Measurements from ENCODE around the gene MAL.

MAL gene

DNA sequence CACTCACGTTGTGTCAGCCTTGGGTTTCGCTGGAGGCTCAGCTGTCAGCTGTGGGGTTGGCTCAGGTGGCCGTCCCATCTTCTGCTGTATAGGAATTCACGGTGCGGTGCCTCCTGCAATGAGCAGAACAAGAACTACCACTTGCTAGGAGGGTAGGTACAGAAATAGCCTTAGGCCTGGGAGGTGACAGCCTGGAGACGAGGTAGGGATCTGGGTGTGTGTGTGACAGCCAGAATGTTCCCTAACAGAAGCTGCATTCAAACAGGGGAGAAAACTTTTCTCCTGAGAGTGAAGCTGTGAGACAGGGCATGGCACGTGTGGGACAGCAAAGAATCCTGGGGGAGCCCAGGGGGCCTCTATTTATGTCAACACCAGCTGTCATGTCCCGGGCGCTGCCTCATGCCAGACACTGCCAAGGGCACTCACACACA lies 8.4 kb upstream of the MAL start:
- no peak for TF ChIP-seq ZFX (IDR thresholded peaks at IDR 0.05)
- TF ChIP-seq, protein P1, sequence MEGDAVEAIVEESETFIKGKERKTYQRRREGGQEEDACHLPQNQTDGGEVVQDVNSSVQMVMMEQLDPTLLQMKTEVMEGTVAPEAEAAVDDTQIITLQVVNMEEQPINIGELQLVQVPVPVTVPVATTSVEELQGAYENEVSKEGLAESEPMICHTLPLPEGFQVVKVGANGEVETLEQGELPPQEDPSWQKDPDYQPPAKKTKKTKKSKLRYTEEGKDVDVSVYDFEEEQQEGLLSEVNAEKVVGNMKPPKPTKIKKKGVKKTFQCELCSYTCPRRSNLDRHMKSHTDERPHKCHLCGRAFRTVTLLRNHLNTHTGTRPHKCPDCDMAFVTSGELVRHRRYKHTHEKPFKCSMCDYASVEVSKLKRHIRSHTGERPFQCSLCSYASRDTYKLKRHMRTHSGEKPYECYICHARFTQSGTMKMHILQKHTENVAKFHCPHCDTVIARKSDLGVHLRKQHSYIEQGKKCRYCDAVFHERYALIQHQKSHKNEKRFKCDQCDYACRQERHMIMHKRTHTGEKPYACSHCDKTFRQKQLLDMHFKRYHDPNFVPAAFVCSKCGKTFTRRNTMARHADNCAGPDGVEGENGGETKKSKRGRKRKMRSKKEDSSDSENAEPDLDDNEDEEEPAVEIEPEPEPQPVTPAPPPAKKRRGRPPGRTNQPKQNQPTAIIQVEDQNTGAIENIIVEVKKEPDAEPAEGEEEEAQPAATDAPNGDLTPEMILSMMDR (conservative IDR thresholded peaks at IDR 0.05): no peak
- no peak overlapping the region for H3K27ac ChIP-seq

GRCh38 chr2:95017836-95018235 lies 7.7 kb upstream of the MAL start:
- no peak overlapping the region for H3K27ac ChIP-seq
- TF ChIP-seq ZFX (IDR thresholded peaks at IDR 0.05): no peak
- TF ChIP-seq, protein P1 (conservative IDR thresholded peaks at IDR 0.05): no peak

- TF ChIP-seq ZFX (IDR thresholded peaks at IDR 0.05): no peak
- TF ChIP-seq, protein P1 (conservative IDR thresholded peaks at IDR 0.05): no peak
These were observed 7.2 kb upstream of the MAL start for GRCh38 chr2:95018301-95018700.

GRCh38 chr2:95018861-95019550 lies 6.5 kb upstream of the MAL start:
- no peak overlapping the region for H3K27ac ChIP-seq
- TF ChIP-seq, protein P1 (conservative IDR thresholded peaks at IDR 0.05): no peak
- TF ChIP-seq ZFX (IDR thresholded peaks at IDR 0.05): no peak

More at GRCh38 chr2:95018301-95018700, 7.2 kb upstream of the MAL start:
- no peak overlapping the region for H3K27ac ChIP-seq

- TF ChIP-seq, protein P1 (conservative IDR thresholded peaks at IDR 0.05): no peak
- TF ChIP-seq ZFX (IDR thresholded peaks at IDR 0.05): no peak
- H3K27ac ChIP-seq: no peak overlapping the region
These were observed 5.9 kb upstream of the MAL start for GRCh38 chr2:95019572-95019971.

DNA sequence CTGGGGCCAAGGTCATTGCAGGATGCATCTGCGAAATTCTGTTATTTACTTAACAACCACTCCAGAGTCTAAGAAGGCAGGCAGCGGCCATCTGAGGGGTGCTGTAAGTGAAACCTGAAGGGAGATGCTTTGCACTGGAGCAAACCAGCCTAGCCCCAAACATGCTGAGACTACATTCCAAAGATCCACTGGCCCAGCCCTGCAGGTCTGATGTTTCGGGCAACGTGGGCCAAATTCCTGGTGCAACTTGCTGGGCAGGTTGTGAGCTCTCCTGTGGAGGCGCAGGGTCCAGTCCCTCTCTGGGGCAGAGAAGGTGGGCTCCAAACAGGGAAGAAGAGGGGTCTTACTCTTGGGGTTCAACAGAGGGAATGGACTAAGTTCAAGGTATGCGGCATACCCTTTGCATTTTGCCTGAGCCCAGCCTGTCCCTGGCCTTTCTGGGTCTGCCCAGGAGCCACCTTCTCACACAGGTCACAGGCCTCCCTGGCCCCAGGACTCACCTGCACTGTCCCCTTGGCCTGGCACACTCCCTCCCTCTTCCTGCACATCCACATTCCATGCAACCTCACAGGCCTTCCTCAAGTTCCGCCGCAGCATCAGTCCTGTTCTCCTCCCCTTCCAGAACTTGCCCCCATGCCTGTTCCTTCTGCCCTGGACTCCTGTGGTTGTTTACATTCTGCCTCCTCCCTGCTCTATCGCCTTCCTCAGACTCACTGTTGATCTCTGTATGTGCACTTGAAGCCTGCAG lies 5.1 kb upstream of the MAL start:
- TF ChIP-seq, protein P1 (conservative IDR thresholded peaks at IDR 0.05): no peak
- TF ChIP-seq ZFX (IDR thresholded peaks at IDR 0.05): no peak
- H3K27ac ChIP-seq: no peak overlapping the region

DNA sequence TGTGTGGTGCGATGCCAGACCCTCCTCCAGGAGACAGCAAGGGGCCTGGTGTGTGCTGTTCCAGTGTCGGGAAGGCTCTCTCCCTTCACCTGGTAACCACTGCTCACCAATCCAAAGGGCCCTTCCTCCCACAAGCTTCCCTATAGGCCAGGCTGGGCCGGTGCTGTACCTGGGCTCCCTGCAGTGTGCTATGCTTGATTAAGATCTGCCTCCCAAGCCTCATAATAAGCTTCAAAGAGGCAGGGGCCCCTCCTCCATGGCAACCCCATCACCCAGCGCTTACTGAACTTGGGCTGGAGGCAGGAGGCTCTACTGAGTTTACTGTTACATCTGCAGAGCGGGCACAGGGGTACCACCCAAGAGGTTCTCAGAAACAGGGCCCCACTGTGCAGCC lies 4.5 kb upstream of the MAL start:
- TF ChIP-seq, protein P1 (conservative IDR thresholded peaks at IDR 0.05): no peak
- no peak for TF ChIP-seq ZFX (IDR thresholded peaks at IDR 0.05)
- no peak overlapping the region for H3K27ac ChIP-seq

All from C4-2B (cell line).